Effector CD8-positive, alpha-beta T cell (primary cell): ENCODE data around the gene FNDC3B.

Experiments used
- DNase-seq: peaks from one replicate; lab custom pipeline; 2025; lab: John Stamatoyannopoulos, UW

Gene FNDC3B

DNA sequence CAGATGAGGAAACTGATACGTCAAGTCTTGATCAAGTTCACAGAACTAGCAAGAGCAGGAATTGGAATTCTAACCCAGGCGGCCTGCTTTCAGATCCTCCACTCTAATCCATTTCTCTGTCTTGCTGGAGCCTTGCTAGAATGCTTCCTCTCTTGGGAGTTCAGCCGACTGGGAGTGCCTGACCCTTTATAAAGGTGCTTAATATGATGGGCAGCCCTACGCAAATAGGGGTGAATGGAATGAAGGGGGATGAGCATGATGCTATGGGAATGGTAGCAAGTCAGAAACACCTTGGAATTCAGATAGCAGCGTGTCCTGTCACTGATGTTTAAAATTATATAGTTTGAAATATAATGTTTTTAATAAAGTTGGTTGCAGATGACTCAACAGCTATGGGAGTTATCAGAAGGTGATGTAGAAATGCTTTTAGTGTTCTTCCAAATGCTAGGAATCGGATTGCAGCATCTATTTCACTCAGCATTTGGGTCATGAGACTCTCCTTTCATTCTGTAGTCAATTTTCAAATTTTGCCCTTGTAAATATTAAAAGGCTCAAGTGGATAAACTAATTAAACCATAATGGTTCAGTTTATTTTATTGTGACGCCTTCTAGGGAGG is 150.7 kb downstream of the FNDC3B start:
- DNase-seq, result no peak

DNA sequence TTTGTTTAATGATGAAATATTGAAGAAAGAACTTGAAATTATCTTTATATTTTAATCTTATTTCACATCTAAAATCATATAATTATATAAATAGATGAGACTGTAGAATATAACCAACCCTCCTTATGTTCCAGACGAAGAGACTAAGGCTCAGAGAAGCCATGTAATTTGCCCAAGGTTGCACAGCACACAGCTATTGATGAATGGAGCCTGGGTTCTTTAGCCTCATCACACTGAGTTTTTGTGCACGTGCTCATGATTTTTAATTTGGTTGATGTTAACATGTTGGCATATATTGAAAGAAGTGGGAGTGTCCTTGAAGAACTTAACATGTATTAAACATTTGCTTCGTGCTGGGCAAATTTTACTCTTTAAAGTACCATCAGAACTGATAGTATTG is 151.6 kb downstream of the FNDC3B start:
- no peak for DNase-seq

DNA sequence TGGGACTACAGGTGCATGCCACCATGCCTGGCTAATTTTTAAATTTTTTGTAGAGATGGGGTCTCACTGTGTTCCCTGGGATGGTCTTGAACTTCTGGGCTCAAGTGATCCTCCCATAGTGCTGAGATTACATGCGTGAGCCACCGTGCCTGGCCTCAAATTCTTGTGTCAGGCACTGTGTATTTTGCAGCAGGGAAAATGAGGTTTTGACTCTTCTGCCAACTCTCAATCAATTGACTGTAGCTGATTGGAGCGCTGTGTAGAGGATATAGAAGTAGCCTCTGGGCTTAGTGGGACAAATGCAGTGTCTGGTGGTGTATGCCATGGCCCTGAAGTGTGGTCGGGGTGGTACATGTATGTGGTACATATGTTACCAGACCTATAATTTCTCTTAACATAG is 152.3 kb downstream of the FNDC3B start:
- no peak for DNase-seq

DNA sequence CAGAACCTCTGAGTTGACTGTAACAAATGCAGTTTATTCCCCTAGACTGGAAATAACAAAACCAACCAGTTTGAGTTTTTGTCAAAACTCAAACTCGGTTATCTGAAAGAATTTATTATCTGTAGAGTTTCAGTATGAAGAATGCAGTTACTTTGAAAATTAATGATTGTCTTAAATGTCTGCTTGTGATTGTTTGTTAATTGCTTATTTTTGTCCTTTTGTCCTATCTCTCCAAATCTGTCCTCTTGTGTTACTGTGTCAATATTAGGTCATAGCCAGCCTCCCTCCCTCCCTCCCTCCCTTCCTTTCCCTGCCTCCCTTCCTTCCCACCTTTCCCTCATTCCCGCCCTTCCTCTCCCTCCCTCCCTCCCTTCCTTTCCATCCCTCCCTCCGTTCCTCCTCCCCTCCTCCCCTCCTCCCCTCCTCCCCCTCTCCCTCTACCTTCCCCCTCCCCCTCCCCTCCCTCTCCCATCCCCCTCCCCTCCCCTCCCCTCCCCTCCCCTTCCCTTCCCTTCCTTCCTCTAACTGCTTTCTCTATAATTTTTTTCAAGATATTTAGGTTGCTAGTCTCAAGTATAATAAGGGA is 153.5 kb downstream of the FNDC3B start:
- DNase-seq, result no peak

DNA sequence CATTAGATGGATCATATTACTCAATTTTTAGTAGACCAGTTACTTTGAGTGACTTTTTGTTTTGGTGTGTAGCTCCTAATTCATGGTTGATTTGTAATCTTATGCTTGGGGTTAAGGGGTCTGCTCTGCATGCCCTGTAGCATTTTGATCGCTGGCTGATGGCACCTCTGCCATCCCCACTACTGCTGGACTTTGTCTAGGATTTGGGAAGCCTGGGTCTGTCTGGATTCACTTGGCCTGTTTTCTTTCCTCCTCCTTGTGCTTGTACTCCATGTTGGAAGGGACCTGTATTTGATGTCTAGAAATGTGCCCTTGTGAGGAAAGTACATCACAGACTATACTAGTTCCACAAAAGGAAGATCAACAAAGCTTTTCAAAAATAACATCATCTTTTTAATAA is 154.1 kb downstream of the FNDC3B start:
- DNase-seq, result no peak

DNA sequence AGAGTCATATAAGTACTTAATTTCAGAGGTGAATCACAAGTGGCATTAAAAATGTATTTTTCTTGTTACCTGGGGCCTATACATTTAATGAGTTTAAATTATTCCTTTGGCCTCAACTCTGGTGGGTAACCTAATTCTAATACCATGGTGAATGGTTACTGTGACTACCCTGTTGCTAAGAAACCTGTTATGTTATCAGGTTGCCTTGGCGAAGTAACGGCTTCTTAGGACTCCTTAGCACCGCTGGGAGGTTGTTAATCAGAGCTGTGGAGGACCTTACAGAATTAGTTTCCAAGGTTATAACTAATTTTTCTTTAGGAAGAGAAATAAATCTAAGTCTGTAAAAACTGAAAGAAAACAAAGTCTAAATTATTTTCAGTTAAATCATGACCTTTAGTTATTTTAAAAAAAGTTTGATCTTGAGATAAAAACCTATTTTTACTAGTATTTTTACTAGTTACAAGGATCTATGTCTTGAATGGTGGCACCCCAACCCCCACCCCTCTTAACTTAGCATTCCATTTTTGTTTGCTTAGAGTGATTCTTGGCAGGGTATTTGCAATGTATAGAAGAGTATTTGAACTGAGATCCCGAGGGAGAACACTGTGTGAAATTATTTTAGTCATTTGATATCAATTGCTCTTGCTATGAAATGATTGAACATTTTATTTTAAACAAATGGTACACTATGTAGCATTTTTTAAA is 155.5 kb downstream of the FNDC3B start:
- DNase-seq, result no peak

DNA sequence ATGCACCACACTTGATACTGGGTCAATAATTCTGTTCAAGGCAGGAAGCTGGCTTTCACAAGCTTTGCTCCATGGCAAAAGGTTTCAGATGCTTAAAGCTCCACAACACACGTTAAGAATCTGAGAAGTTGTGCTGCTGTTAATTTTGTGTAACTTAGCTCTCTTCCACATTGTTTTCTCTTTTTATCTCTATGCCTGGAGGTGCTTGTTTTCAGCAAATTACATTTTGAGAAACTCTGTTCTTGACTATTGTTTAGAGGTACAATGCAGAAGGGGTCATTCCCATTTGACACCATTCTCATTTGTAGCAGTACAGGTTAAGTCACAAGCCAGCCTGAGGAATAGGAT is 156.0 kb downstream of the FNDC3B start:
- DNase-seq, result no peak

DNA sequence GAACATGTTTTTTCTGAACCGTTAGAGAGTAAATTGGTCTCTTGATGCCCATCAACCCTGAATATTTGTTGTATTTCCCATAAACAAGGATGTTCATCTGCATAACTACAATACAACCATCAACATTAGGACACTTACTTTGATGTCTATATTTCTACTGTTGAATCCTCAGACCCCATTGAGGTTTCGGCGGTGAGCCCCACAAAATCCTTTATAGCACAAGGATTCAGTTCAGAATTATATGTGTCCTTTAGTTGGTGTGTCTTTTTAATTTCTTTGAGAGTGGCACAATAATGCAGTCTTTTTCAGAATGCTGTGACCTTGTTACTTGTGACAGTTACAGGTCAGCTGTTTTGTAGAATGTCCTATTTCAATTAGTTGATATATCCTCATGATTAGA is 158.0 kb downstream of the FNDC3B start:
- no peak for DNase-seq

DNA sequence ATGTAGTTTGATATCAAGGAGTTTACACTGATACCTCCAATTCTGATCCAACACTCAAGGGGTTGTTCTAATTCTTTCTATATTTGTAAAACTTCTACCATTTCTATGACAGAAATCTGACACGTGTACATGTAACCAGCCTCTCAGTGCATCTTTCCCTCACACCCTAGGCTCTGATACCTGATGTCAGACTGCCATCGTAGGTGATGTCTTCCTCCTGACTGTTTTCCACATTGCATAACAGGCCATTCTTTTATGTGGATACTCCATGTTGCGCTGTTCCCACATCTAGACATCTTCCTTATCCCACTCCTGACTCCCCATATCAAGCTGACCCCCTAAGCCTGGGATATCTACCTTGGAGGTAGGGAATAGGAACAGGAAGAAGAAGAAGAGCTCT is 159.1 kb downstream of the FNDC3B start:
- DNase-seq, result no peak

DNA sequence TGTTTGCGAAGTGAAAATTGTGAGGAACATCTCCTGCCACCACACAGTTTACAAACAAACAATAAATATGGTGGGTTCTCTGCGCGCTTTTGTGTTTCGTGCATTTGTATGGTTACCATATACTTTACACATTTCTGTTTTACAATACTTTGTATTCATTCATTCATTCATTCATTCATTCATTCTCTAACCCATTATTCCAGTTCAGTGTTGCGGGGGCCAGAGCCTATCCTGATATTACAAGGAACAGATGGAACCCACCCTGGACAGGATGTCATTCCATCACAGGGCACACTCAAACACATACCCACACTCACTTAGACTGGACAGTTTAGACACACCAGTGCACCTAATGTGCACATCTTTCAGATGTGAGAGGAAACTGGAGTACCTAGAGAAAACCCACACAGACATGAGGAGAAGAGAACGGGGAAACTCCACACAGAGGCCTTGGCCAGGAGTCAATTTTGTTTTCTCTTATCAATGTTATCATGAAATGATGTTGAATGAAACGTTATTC is 160.5 kb downstream of the FNDC3B start:
- DNase-seq, result no peak

DNA sequence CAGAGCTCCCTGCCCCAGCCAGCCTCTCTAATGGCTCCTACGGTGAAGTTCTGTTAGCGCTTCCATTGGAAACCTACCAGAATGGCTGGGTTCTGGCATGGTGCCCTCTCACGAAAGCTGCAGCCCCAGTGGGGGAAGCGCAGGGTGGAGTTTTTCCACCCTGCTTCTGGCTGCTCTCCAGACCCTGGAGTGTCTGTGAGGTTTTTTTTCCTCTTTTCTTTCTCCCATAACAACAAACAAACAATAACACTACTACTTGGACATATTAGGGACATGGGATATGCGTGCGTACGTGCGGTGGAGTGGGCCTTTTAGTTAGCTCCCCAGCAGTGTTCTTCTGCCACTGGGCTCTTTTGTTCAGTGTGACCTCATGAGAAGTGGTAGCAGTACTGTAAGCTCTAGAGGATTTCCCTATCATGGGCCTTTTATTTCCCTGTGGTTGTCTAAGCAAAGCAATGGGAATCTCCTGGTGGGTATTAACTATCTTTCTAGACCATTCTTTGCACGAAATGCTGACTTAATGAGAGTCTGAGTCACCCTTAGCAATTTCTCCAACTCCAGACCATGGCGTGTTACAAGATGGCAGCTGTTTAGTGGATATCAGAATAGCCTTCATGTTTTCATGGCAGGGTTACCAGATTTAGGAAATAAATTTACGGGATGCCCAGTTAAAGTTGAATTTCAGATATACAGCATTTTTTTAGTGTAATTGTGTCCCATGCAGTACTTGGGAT is 161.9 kb downstream of the FNDC3B start:
- no peak for DNase-seq

DNA sequence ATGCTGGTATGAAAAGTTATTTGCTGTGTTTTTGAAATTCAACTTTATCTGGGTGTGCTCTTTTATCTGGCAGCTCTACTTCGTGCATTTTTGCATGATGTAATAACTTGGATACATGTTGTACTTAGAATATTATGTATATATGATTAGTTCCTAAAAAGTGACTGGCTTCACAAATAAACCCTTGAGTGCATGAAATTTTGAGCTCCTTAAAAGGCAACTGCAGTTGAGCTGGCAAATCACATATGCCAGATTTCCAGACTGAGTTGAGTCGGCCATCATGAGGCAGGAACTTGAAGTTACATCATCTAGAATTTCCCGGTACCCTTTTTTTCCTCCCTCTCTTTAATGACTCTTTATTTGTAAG is 162.5 kb downstream of the FNDC3B start:
- no peak for DNase-seq

DNA sequence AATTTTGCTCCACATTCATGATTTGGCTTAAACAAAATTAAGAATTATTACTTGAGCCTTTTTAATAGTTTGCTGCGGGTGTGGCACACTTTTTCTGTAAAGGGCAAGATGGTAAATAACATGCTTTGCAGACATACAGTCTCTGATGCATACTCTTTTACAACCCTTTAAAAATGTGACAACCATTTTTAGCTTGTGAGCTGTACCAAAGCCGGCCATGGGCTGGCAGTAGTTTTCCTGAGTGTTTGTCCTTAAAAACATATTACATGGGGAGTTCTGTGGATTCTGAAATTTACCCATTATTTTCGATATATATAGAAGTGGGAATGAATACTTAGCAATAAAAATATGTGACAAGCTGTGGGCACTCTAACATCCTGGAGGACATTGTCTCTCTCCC is 163.4 kb downstream of the FNDC3B start:
- no peak for DNase-seq

DNA sequence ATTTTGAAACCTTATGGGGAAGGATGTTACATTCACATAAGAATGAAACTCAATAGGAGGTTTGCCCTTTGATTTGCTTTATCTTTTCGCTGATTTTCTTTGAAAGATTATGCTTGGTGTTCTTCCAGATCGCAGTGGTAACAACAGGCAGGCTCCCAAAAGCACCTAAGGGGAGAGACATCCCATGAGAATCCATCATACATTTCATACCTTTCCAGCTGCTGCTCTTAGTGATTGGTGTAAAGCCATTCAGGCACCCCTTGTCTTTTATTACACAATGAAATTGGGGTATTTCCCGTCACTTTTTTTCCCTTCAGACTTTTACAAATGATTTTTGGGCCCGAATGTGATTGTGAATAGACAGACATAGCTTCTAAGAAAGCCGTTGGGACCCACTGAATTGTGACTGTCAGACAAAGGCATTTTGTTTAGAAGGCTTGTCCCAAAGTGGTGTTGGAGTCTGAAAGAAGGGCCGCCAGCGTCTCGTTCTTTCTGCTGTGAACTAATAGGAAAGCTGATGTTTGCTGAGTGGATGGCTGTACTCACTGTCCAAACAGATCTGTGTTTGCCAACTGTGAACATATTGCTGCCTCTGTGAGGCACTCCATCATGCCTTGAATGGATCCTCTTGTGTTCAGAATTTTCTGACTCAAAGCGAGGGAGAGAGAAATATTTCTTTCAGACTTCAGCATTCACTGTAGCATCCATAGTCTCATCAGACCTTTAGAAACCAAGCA is 164.3 kb downstream of the FNDC3B start:
- DNase-seq, result no peak

DNA sequence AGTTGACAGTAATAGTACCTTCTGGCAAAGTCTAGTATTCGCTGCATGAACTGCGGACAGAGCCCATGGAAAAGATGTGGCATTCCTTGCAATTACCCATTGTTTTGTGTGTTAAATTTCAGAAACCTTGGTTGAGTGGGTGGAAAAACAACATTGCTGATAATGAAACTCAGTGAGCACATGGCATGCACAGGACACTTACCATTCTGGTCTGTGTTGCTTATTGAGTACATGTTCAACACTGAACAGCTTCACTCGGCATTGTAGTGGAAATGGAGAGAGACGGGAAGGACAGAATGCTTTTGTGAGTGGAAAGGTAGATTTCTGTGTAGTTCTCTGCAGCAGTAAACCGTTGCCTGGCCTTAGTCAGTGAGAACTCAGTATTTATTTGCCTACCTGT is 165.3 kb downstream of the FNDC3B start:
- DNase-seq, result no peak

DNA sequence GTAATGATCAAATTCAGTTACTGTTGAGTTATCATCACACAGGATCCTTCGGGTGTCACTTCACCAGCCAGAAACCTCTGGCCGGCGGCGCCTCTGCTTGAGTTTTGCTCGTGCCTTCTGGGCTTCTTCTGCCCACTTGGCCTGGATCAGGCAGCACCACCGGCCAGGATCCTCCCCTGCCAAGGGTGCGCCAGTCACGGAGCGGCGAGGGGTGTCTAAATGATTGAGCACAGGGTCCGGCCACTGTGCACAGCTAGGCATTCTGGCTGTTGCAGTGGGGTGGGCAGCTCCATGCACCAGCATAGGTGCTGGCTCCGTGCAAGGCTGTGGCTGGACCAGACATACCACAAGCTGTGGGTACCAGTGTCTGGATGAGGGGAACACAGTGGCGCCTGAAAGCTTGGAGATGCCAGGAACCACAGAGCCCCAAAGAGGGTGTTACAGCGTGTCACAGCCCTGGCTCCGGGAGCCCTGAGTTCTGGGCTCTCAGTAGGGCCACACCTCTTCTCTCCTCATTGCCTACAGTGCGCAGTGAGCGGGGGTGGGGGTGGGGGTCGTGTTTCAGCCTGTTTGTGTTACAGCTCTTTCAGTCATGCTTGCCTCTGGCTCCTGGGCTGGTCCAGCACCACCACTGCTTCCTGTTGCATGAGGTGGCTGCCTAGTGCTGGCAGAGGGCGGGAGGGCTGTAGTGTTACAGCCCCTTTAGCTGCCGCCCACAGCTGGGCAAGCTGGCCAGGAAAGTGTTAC is 169.4 kb downstream of the FNDC3B start:
- no peak for DNase-seq

DNA sequence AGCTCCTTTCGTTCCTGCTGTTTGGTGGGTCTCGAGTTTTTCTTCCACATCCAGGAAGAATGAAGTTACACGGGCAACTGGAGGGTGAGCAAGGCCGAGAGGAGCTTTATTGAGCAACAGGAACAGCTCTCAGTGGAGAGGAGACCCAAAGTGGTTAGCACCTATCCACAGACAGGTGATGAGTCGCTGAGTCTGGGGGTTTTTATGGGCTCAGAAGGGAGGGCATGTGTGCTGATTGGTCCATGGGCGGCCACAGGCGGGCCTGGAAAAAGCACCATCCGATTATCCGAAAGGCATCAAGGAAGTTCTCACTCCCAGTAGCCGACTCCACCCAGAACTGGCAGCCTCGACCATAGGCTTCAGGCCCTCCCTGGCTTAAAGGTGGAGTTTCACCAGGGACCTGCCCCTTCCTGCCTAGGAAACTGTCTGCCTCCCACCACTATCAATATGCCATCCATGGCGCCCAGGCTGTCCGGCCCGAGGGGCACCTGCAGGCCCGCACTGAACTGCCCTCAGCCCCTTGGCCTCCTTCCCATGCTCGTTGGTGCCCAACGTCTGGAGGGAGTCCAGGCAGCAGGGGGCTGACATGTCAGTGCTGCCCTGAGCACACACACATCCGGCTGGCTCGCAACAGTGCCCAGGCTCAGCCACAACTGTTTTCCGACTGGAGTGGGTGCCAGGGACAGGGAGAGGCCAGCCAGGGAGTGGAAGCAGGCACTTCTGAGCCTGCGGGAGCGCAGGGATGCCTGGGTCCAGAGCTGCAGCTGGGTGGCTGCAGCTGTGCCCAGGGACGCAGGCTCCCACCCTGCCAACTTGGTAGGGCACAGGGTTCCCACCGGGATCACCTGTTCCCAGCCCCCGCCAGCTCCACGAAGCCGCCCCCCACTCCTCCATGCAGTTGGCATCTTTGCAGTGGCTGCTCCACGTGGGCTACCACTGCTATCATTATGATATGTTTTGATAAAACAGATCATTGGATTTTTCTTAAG is 170.2 kb downstream of the FNDC3B start:
- DNase-seq, result no peak

DNA sequence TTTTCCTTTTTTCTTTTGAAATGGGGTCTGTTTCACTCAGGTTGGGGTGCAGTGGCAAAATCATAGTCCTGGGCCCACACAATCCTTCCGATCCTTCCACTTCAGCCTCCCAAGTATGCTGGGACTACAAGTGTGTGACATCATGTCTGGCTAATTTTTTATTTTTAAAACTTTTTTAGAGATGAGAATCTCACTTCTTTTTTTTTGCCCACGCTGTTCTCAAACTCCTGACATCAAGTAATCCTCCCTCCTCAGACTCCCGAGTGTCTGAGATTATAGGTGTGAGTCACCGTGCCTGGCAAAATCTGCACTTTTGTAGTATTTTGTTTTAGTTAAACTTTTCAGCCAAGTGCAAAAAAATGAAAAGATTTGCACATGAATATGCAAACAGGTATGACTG is 171.0 kb downstream of the FNDC3B start:
- no peak for DNase-seq

DNA sequence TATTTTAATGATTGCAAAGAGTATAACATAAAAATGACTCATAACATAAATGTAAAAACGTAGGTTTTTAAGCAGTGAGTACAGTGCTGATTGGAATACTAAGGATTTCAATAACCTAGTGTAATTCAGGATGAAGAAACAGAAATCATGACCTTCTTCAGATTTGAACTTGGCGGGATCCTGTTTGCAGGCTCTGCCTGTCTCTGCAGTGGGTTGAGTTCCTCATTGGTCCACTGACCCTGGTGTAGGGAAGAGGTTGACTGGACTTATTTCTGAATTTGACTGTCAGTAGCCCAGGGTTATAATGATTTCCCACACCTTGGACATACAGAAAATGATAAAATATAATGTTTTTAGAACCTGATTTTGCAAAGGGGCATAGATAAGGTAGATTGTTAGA is 171.7 kb downstream of the FNDC3B start:
- DNase-seq, result no peak

DNA sequence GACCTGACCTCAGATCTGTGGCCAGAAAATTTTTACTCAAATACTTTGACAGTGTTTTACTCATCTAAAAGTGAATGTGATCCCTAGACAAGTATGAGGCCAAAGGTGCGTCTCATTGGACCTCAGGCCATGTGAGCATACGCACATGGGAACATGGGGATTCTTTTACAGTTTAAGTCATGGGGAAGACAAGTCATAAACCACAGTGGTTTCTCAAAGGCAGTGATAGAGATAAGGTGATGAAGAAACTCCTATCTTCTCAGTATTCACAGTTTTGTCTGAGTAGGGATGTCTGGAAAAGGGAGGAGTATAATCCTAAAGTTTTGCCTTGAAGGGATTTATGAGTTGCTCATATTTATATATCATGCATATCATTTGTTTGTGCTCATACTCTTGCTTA is 173.8 kb downstream of the FNDC3B start:
- DNase-seq, result no peak
